Right cardiac atrium (tissue), 5 donors: ENCODE data around the gene ADRA2B. TPM values are rescaled to one million over a fixed set of nuclear protein-coding genes. Genes with fewer than 3 reads are reported as not detected.
"Not testable (repeated sequence)": the region's sequence is repeated elsewhere in the genome, so short reads cannot be mapped to it uniquely, and the experiment has no call there.

ENCODE experiments used
- ATAC-seq, 2 donors: fragments of 200-7000 bp; cut with Tn5 transposase; one replicate each; pipeline versions ENCODE4 v1.8.0 to v1.9.1; 2020; ENCODE audit warnings: moderate library complexity in 2 of 2, mild to moderate bottlenecking in 1 of 2
- DNase-seq, 3 donors: peaks; one replicate each; pipeline ENCODE4 v3.0.0-alpha.2; 2020
- H3K27ac ChIP-seq: one replicate; pipeline ENCODE4 v1.5.1; 2013; ENCODE audit warnings: mild to moderate bottlenecking, low read length, control low read depth, moderate library complexity
- H3K27me3 ChIP-seq: one replicate; pipeline ENCODE4 v1.6.1; 2013; ENCODE audit not compliant: control insufficient read depth, insufficient read depth
- H3K4me1 ChIP-seq: one replicate; pipeline ENCODE4 v1.6.1; 2013; ENCODE audit warnings: low read length; ENCODE audit not compliant: control insufficient read depth, insufficient read depth
- H3K4me3 ChIP-seq: one replicate; pipeline ENCODE4 v1.5.1; 2013; ENCODE audit warnings: low read length, control low read depth
- H3K9me3 ChIP-seq: one replicate; pipeline ENCODE4 v1.6.1; 2013; ENCODE audit warnings: low read length; ENCODE audit not compliant: control insufficient read depth
- WGBS: extraction: QIAGEN DNeasy Blood & Tissue Kit; methylation state at CpG from one replicate; pipeline ENCODE4 v1.1.7; 2013; 5-methylcytosine and 5-hydroxymethylcytosine counted together
- intact Hi-C, 4 donors: fragments of 100-400 bp; cut with DNase I; formaldehyde crosslinking; loops; one replicate each; pipeline versions ENCODE4 v1.11.0 to v1.14.0; 2022 to 2023
- polyA plus RNA-seq: library from polyadenylated mRNA; stranded (reverse); fragments of 200-250 nt; gene quantifications from one replicate; pipeline ENCODE4 v1.2.3, GENCODE V29; 2013
- total RNA-seq, 4 donors: library from RNA; stranded (reverse); fragmentation: NEBNext Ultra II Directional; extraction: Animal tissue kit (Norgen Biotek cat#: 25700); gene quantifications; one replicate each; pipeline ENCODE4 v1.2.1, GENCODE V29; 2021
- donor health status: healthy with polysubstance abuse.
- donor health status: DM: no; HTN: yes; CAD: no.
- donor health status: DM: no; HTN: no; CAD: no.
- donor health status: DM: no; HTN: yes; CAD: no; lungs with severe emphysema.
- donor health status: DM: yes; HTN: yes; CAD: no.

The ADRA2B gene
- total and polyA plus RNA-seq, 5 donors, result 0.11 to 2.2 (median 0.88) TPM

DNA sequence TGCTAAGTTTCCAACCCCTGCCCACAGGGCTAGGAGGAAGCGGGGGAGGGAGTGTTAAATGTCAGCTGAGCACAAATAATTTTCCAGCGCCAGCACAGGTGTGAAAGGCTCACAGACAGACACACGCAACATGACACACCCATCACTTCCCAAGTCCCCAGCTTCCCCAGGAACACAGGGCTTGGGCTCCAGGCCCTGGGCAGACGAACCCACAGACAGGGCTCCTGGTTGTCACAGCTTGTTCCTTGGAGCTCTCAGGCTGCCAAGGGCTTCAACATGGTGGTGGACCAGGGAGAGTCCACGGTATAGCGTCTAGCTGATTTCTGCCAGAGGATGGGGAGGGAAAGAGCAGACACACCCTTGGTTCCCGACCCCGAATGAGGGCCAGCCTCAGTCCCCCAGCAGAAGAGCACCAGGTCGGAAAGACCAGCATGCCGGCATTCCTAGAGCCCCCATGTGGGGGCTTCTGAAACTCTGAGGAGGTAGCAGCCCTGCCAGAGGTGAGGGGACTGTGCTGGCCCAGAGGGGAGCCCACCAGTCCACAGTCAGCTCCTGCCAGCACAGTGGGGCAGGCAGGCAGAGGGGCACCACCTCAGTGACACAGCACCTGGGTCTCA lies 27.0 kb upstream of the ADRA2B start:
- no peaks in the 10 kb centered on the region for H3K27me3 ChIP-seq
- no peaks in the 10 kb centered on the region for H3K4me1 ChIP-seq
- H3K4me3 ChIP-seq, result no peak overlapping the region
- H3K27ac ChIP-seq, result no peak overlapping the region
- intact Hi-C loops, result loop anchor here in 2 of 4 donors (10.0 kb wide), 1 partner anchor 121 kb away; the partner anchor contains the start of genes CIAO1 (in 2 of the 2) and TMEM127 (in 2 of the 2)
- 83% methylated on average over 10 of the region's 10 CpGs for WGBS
- ATAC-seq, result no peak
- DNase-seq, result no peak
- no peaks in the 10 kb centered on the region for H3K9me3 ChIP-seq

DNA sequence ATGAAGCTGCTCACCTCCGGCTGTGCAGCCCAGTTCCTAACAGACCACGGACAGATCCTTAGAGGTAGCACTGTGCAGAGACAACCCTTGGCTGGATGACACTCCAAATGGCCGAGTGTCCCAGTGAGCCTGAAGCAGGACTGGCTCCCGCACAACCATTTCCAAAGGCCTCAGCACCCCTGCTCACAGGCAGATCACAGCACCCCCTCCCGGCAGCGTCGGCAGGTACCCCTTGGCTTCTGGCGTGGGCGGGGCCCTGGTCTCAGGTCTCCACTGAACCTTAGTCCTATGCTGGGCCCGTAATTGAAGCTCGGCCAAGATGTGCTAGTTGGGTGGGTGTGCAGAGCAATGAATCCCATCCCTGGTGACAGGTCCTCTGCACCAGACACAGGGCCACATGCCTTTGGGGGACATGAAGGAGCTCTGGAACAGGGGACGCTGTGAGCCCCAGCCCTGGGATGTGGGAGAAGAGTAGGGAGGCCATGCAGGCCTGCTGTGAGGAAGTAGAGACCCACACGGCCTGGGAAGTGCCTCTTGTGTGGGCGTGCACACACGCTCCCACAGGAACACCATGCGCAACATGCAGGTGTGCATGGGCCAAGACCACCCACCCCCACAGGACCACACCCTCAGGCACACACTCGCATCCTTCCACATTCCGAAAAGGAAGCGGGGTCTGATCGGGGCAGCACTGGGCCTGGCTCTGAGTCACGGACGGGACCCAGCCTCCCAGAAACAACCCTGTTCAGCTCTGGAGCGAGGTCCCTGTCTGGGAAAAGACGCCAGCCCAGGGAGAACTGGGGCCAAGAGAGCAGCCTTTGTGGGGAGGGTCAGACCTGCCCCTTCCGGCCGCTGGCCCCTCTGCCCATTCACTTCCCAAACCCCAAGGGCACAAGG lies 26.1 kb upstream of the ADRA2B start:
- H3K27me3 ChIP-seq, result no peaks in the 10 kb centered on the region
- DNase-seq (no peak), ATAC-seq (no peak)
- H3K4me1 ChIP-seq, result no peaks in the 10 kb centered on the region
- H3K4me3 ChIP-seq, result no peak overlapping the region
- intact Hi-C loops, result loop anchor here in 2 of 4 donors (10.0 kb wide), 1 partner anchor 122 kb away; the partner anchor contains the start of genes CIAO1 (in 2 of the 2) and TMEM127 (in 2 of the 2)
- no peaks in the 10 kb centered on the region for H3K9me3 ChIP-seq
- no peak overlapping the region for H3K27ac ChIP-seq
- 78% methylated on average over 26 of the region's 26 CpGs for WGBS

DNA sequence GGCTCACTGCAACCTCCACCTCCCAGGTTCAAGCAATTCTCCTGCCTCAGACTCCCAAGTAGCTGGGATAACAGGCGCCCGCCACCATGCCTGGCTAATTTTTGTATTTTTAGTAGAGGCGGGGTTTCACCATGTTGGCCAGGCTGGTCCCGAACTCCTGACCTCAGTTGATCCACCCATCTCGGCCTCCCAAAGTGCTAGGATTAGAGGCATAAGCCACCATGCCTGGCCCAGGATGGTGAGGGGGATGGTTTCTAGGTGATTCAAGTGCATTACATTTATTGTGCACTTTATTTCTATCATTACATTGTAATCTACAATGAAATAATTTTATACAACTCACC lies 25.2 kb upstream of the ADRA2B start:
- 97% methylated on average over 5 of the region's 5 CpGs for WGBS
- not testable (repeated sequence) for H3K27ac ChIP-seq, H3K27me3 ChIP-seq, H3K9me3 ChIP-seq, DNase-seq, ATAC-seq, H3K4me3 ChIP-seq, H3K4me1 ChIP-seq
- intact Hi-C loops, result loop anchor here in 2 of 4 donors (10.0 kb wide), 1 partner anchor 123 kb away; the partner anchor contains the start of genes CIAO1 (in 2 of the 2) and TMEM127 (in 2 of the 2)

DNA sequence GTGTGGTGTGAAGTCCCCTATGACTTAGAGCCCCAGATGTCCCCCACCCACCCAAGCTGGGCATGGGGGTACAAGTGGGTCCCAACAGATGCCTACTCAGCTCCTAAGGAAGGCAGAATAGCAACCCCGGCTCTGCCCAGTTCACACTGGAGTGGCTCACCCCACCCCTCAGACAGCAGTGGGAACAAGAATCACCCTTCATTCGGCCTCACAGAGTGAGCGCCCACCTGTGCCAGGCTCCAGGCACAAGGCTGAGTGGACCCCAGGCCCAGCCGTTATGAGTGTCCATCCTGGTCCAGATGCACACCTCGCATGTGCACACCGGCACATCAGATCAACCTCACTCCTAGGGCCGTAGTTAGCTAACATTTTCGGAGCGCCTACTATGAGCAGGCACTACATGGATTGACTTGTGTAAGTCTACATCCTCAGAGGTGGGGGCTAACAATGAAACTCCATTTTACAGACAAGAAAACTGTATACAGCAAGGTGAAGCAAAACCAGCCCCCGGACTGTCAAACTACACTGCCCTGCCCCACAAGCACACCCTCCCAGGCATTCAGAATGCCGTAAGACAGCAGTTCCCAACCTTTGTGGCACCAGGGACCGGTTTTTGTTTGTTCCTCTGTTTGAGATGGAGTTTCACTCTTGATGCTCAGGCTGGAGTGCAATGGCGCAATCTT lies 24.7 kb upstream of the ADRA2B start:
- Histone ChIP-seq H3K9me3 (no peaks in the 10 kb centered on the region), H3K4me1 (no peaks in the 10 kb centered on the region), H3K27me3 (no peaks in the 10 kb centered on the region), H3K27ac (no peak overlapping the region), H3K4me3 (no peak overlapping the region)
- WGBS, result 95% methylated on average over 13 of the region's 13 CpGs
- no peak for DNase-seq
- intact Hi-C loops, result loop anchor here in 2 of 4 donors (10.0 kb wide), 1 partner anchor 124 kb away; the partner anchor contains the start of genes CIAO1 (in 2 of the 2) and TMEM127 (in 2 of the 2)
- no peak for ATAC-seq

DNA sequence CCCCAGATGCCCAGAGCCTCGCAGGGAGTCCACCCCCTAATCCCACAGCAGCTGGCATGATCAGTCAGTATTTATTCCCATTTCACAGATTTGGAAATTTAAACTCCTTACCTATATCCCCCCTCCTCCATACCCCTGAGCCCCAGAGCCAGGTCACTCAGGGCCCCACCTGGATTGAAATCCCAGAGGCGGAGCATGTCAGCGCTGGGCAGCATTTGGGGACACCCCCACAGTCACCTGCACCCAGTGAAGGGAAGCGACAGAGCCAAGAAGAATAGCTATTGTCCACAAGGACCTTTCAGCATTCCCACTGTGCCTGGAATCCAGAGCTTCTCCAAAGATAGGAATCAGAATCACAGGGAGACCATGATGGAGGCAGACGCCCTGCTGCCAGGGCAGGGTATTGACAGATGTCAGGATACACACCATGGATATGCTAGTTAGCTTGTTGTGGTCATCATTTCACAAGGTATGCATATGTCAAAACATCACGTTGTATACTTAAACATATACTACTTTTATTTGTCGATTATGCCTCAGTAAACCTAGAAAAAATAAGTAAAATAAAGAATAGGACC lies 22.9 kb upstream of the ADRA2B start:
- DNase-seq (peak in 2 of 3 donors; percentile 5 to 8), ATAC-seq (no peak)
- intact Hi-C loops, result loop anchor here in 2 of 4 donors (5.0 to 10.0 kb wide), 3 partner anchors 33 to 368 kb away; partner anchors contain the start of gene NEURL3 (in 2 of the 2)
- Histone ChIP-seq H3K9me3 (no peaks in the 10 kb centered on the region), H3K27ac (no peak overlapping the region), H3K4me3 (no peak overlapping the region), H3K4me1 (no peaks in the 10 kb centered on the region), H3K27me3 (no peaks in the 10 kb centered on the region)
- 84% methylated on average over 7 of the region's 7 CpGs for WGBS

DNA sequence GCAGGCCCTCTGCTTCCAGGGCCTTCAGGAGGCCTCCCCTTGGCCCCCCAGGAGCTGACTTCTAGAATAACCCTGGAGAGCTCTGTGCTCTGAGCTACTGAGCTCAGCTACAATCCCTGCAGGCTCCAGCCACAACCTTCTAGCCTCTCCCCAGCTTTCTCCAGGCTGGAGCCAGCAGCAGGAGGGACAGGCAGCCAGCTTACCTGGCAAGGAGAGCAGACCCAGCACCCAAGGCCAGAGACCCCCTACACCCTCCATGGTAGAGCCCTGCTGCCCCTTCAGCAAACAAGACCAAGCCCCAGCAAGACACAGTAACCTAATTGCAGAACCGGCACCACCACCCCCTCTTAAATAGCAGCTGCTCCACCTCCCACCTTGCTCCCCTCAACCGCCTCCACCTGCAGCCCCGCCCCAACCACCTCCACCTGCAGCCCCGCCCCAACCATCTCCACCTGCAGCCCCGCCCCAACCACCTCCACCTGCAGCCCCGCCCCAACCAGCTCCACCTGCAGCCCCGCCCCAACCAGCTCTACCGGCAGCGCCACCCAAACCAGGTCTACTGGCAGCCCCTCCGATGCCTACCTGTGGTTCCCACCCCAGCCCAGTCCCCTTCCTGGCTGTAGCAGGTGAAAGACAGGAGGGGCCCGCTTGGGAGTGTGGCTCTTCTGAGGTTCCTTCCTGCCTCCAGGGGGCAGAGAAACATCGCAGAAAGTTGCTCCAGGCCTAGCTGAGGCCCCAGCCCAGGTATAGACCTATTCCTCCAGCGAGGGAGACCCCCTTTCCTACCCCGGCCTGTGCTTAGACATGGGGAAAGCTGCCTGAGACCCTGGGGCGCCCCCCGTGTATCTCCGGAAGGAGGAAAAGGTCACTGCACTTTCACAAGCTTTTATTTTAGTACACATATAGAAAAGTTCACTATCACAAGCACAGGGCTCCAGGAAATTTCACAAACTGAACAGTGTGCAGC lies 22.1 kb upstream of the ADRA2B start, which contains the start of gene ASTL:
TSS of gene ASTL (minus strand) at position 324 of the 967 bp plus-strand sequence. CDS start at position 258, 66 bp downstream.
- Histone ChIP-seq H3K4me3 (no peak within 1 kb of the TSS), H3K4me1 (no peaks in the 10 kb centered on the region), H3K9me3 (no peaks in the 10 kb centered on the region), H3K27ac (no peak within 1 kb of the TSS), H3K27me3 (no peaks in the 10 kb centered on the region)
- intact Hi-C loops, result loop anchor here in 2 of 4 donors (5.0 to 10.0 kb wide), 3 partner anchors 34 to 369 kb away; partner anchors contain the start of gene NEURL3 (in 2 of the 2)
- WGBS, result 14% methylated on average over 17 of the region's 17 CpGs
- peak in 2 of 3 donors; percentile 61 to 63 for DNase-seq
- ATAC-seq, result peak; percentile 44 to 63

DNA sequence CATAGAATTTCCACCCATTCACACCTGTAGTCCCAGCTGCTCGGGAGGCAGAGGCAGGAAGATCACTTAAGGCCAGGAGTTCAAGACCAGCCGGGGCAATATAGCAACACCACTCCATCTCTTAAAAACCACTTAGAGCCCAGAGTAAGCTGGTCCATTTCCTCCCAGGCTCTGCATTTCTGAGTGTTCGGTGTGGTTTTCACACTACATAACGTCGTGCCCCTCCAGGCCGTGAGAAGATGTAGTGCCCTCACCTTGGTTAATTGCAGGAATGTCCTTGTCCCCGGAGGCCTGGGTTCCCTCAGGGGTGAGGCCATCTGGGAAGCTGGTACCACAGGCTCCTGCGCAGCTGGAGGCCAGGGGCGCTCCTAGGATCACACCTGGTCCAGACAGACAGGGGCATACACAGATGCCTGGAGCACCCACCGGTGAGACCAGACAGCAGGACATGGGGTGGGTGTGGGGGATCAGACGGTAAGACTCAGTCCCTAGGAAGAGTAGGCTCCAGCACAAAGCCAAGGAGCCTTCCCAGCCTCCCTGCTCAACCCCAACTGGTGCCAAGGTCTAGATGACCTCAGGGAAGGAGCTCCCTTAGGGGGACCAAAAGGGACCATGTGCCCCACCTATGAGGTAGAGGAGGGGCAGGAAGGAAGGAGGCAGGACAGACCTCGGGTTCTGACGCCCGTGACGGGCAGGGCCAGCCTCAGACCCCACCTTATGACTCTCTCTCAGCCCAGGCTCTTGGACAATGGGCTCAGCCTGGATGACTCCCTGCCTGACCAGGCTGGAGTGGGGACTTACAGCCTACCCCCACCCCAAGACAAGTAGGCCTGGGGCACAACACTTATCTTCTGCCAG lies 21.2 kb upstream of the ADRA2B start:
- Histone ChIP-seq H3K27ac (no peak overlapping the region), H3K4me3 (no peak overlapping the region), H3K9me3 (no peaks in the 10 kb centered on the region), H3K27me3 (no peaks in the 10 kb centered on the region), H3K4me1 (no peaks in the 10 kb centered on the region)
- intact Hi-C loops, result loop anchor here in 2 of 4 donors (5.0 to 10.0 kb wide), 3 partner anchors 35 to 370 kb away; partner anchors contain the start of gene NEURL3 (in 2 of the 2)
- 78% methylated on average over 15 of the region's 15 CpGs for WGBS
- DNase-seq (peak in 2 of 3 donors; percentile 19 to 27), ATAC-seq (no peak)

DNA sequence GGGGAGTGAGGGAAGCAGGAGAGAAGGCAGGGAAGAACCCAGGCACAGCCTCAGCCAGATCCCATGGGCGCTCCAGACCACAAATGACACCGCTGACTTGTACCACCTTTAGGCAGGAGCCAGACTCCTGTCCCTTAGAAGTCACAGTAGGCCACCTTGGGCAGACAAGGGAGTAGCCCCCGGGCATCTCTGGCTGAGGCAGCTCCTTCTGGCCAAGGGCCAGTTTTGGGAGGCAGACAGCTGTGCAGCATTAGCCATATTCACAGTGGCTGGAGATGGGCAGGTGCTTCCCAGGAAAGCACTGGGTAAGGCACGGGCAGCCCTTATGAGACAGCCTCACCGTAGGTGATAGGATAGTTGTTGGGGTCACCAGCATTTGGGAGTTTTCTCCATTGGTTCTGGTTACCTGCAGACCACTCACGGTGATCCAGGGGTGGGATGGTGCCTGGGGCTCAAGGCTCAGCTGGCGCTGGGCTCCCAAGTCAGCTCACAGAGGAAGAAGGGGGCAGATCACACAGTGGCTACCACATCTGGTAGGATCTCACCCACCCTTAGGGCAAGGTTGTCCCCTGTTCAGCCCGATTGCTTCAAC lies 19.9 kb upstream of the ADRA2B start:
- no peak overlapping the region for H3K4me3 ChIP-seq
- intact Hi-C loops, result loop anchor here in 2 of 4 donors (5.0 to 10.0 kb wide), 3 partner anchors 36 to 371 kb away; partner anchors contain the start of gene NEURL3 (in 2 of the 2)
- WGBS, result 83% methylated on average over 8 of the region's 8 CpGs
- no peaks in the 10 kb centered on the region for H3K4me1 ChIP-seq
- no peak for ATAC-seq
- no peaks in the 10 kb centered on the region for H3K9me3 ChIP-seq
- no peaks in the 10 kb centered on the region for H3K27me3 ChIP-seq
- H3K27ac ChIP-seq, result no peak overlapping the region
- peak in 2 of 3 donors; percentile 18 to 27 for DNase-seq
